Psoas muscle (tissue), 8 donors: ENCODE results near the gene DBH. TPM values are rescaled to one million over a fixed set of nuclear protein-coding genes. Genes with fewer than 3 reads are reported as not detected.

ENCODE experiments used
- ATAC-seq, 4 donors: fragments of 200-7000 bp; cut with Tn5 transposase; one replicate each; pipeline ENCODE4 v1.9.1; 2020; ENCODE audit warnings: moderate library complexity in 3 of 4, mild to moderate bottlenecking in 2 of 4
- DNase-seq, 2 donors: peaks; one replicate each; pipeline ENCODE4 v3.0.0-alpha.2; 2020
- H3K27ac ChIP-seq: fragments of 200-600 bp; one replicate; pipeline ENCODE4 v1.8.0; 2022
- H3K27me3 ChIP-seq, 3 donors: fragments of 200-600 bp in 1 of 3; one replicate each; pipeline versions ENCODE4 v1.6.1 to v1.8.0; 2013 to 2022; ENCODE audit warnings: low read length in 2 of 3, mild to moderate bottlenecking in 2 of 3, moderate library complexity in 1 of 3; ENCODE audit not compliant: insufficient read depth in 3 of 3
- H3K36me3 ChIP-seq, 2 donors: fragments of 200-600 bp in 1 of 2; one replicate each; pipeline versions ENCODE4 v1.6.1 to v1.8.0; 2013 to 2022; ENCODE audit warnings: low read depth in 1 of 2, mild to moderate bottlenecking in 1 of 2, moderate library complexity in 1 of 2; ENCODE audit not compliant: insufficient read depth in 1 of 2
- H3K4me1 ChIP-seq: fragments of 200-600 bp; one replicate; pipeline ENCODE4 v1.8.0; 2022
- H3K4me3 ChIP-seq: fragments of 200-600 bp; one replicate; pipeline ENCODE4 v1.8.0; 2022; ENCODE audit warnings: mild to moderate bottlenecking
- H3K9me3 ChIP-seq: fragments of 200-600 bp; one replicate; pipeline ENCODE4 v1.8.0; 2022
- CTCF ChIP-seq: fragments of 200-600 bp; IDR thresholded peaks from one replicate; pipeline ENCODE4 v1.8.0; 2022; ENCODE audit warnings: antibody characterized with exemption
- WGBS, 3 donors: extraction: QIAGEN DNeasy Blood & Tissue Kit; methylation state at CpG; one replicate each; pipeline versions ENCODE4 v1.1.6 to v1.1.7; 2013; 5-methylcytosine and 5-hydroxymethylcytosine counted together
- intact Hi-C, 2 donors: fragments of 100-400 bp; cut with DNase I; formaldehyde crosslinking; loops; one replicate each; pipeline versions ENCODE4 v1.11.0 to v1.14.2; 2022
- polyA plus RNA-seq, 3 donors: library from polyadenylated mRNA; stranded (reverse); fragments of 200-250 nt; gene quantifications; one replicate each; pipeline ENCODE4 v1.2.3, GENCODE V29; 2013
- total RNA-seq, 4 donors: library from RNA; stranded (reverse); fragmentation: NEBNext Ultra II Directional in 2 of 4; extraction: Animal tissue kit (Norgen Biotek cat#: 25700) in 2 of 4; gene quantifications; one replicate each; pipeline versions ENCODE4 v1.2.1 to v1.2.4, GENCODE V29; 2021 to 2023
- donor health status: healthy with polysubstance abuse.
- donor health status: DM: no; HTN: no; CAD: no; lungs with moderate emphysema.
- donor health status: Bipolar disorder and iron deficiency.
- donor health status: healthy.
- donor health status: DM: yes; HTN: yes; CAD: no.
- donor health status: DM: no; HTN: no; CAD: no.
- donor health status: DM: no; HTN: no; CAD: no.
- donor health status: DM: yes; HTN: yes; CAD: no.

The DBH gene
- total and polyA plus RNA-seq, 7 donors = 0.01 to 0.30 (median 0.05) TPM; not detected in 3

GRCh38 chr9:133664173-133665050 lies 28.2 kb downstream of the DBH start:
- no peak overlapping the region for H3K4me3 ChIP-seq

GRCh38 chr9:133665096-133665495 lies 28.9 kb downstream of the DBH start:
- no peak for TF ChIP-seq CTCF
- peaks cover 0 to 20% (median 7%) of the 10 kb centered on the region in 3 donors for H3K27me3 ChIP-seq
- H3K36me3 ChIP-seq = no peaks in the 10 kb centered on the region
- H3K27ac ChIP-seq = no peak overlapping the region
- intact Hi-C loops = no loop called here
- no peak for DNase-seq
- no peaks in the 10 kb centered on the region for H3K9me3 ChIP-seq
- 87 to 91% (median 90%) methylated on average over 13 of the region's 13 CpGs for WGBS, 3 donors
- H3K4me1 ChIP-seq = no peaks in the 10 kb centered on the region
- no peak for ATAC-seq
- H3K4me3 ChIP-seq = no peak overlapping the region

More at GRCh38 chr9:133664173-133665050, 28.2 kb downstream of the DBH start:
- no peaks in the 10 kb centered on the region for H3K4me1 ChIP-seq
- no peaks in the 10 kb centered on the region for H3K9me3 ChIP-seq
- intact Hi-C loops = no loop called here
- no peak overlapping the region for H3K27ac ChIP-seq
- no peak for DNase-seq
- no peaks in the 10 kb centered on the region for H3K36me3 ChIP-seq
- 67 to 69% (median 69%) methylated on average over 24 to 27 of the region's 27 CpGs for WGBS, 3 donors
- peaks cover 0 to 25% (median 7%) of the 10 kb centered on the region in 3 donors for H3K27me3 ChIP-seq
- no peak for TF ChIP-seq CTCF
- no peak for ATAC-seq

- no peaks in the 10 kb centered on the region for H3K4me1 ChIP-seq
- no peaks in the 10 kb centered on the region for H3K9me3 ChIP-seq
- 85 to 88% (median 87%) methylated on average over 12 of the region's 12 CpGs for WGBS, 3 donors
- no peak for DNase-seq
- intact Hi-C loops = no loop called here
- no peak overlapping the region for H3K27ac ChIP-seq
- H3K27me3 ChIP-seq = peaks cover 0 to 15% (median 5%) of the 10 kb centered on the region in 3 donors
- no peaks in the 10 kb centered on the region for H3K36me3 ChIP-seq
- ATAC-seq = no peak
- H3K4me3 ChIP-seq = no peak overlapping the region
- TF ChIP-seq CTCF = no peak
Observed at GRCh38 chr9:133665535-133665934, 29.4 kb downstream of the DBH start.

- Histone ChIP-seq H3K9me3 (no peaks in the 10 kb centered on the region), H3K4me1 (no peaks in the 10 kb centered on the region), H3K36me3 (no peaks in the 10 kb centered on the region), H3K27me3 (peaks cover 0 to 7% (median 3%) of the 10 kb centered on the region in 3 donors), H3K27ac (no peak overlapping the region), H3K4me3 (no peak overlapping the region)
- DNase-seq (no peak), ATAC-seq (no peak)
- intact Hi-C loops = no loop called here
- TF ChIP-seq CTCF = no peak
- 79 to 83% (median 79%) methylated on average over 7 to 9 of the region's 9 CpGs for WGBS, 3 donors
Observed at GRCh38 chr9:133666387-133666786, 30.2 kb downstream of the DBH start.
